SK-N-SH treated with all-trans-retinoic acid at 6 μM for 48 hours (cell line): ENCODE results near the gene FGGY.

Source experiments
- ARNTL ChIP-seq: fragments of 450-650 bp; formaldehyde crosslinking; IDR thresholded peaks from 2 replicates; pipeline ENCODE4 v1.5.0; 2020; ENCODE audit warnings: low read depth, mild to moderate bottlenecking, moderate library complexity, borderline replicate concordance
- CREB5 ChIP-seq: fragments of 250-450 bp; sonication (Bioruptor Pico); IDR thresholded peaks from 2 replicates; pipeline ENCODE4 v1.5.1; 2020; ENCODE audit warnings: low read depth, mild to moderate bottlenecking, moderate library complexity
- CSDC2 ChIP-seq: fragments of 250-450 bp; sonication (Bioruptor Pico); IDR thresholded peaks from 2 replicates; pipeline ENCODE4 v1.5.0; 2020; ENCODE audit warnings: mild to moderate bottlenecking, moderate library complexity
- GLIS3 ChIP-seq: fragments of 250-450 bp; sonication (Bioruptor Pico); IDR thresholded peaks from 2 replicates; pipeline ENCODE4 v1.5.0; 2020; ENCODE audit warnings: mild to moderate bottlenecking, moderate library complexity
- OSR1 ChIP-seq: fragments of 250-450 bp; sonication (Bioruptor Pico); IDR thresholded peaks from 2 replicates; pipeline ENCODE4 v1.8.0; 2022; ENCODE audit warnings: moderate library complexity, mild to moderate bottlenecking, inconsistent platforms
- PATZ1 ChIP-seq: fragments of 250-450 bp; sonication (Bioruptor Pico); IDR thresholded peaks from 2 replicates; pipeline ENCODE4 v1.8.0; 2020; ENCODE audit warnings: mild to moderate bottlenecking, moderate library complexity, borderline replicate concordance
- POU6F1 ChIP-seq: fragments of 250-450 bp; sonication (Bioruptor Pico); IDR thresholded peaks from 2 replicates; pipeline ENCODE4 v1.8.0; 2021; ENCODE audit warnings: low read depth, mild to moderate bottlenecking, moderate library complexity, borderline replicate concordance
- RARB ChIP-seq: fragments of 250-450 bp; sonication (Bioruptor Pico); IDR thresholded peaks from 2 replicates; pipeline ENCODE4 v1.8.0; 2021; ENCODE audit warnings: mild to moderate bottlenecking, moderate library complexity
- TOX ChIP-seq: fragments of 250-450 bp; sonication (Bioruptor Pico); IDR thresholded peaks from 2 replicates; pipeline ENCODE4 v1.8.0; 2021; ENCODE audit warnings: mild to moderate bottlenecking, moderate library complexity, borderline replicate concordance
- ZC3H10 ChIP-seq: fragments of 250-450 bp; sonication (Bioruptor Pico); IDR thresholded peaks from 2 replicates; pipeline ENCODE4 v1.5.1; 2021; ENCODE audit warnings: mild to moderate bottlenecking, moderate library complexity
- ZFP3 ChIP-seq: fragments of 250-450 bp; sonication (Bioruptor Pico); IDR thresholded peaks from 2 replicates; pipeline ENCODE4 v1.5.0; 2020; ENCODE audit warnings: mild to moderate bottlenecking, moderate library complexity
- ZFP30 ChIP-seq: fragments of 450-650 bp; formaldehyde crosslinking; IDR thresholded peaks from 2 replicates; pipeline ENCODE4 v1.5.0; 2022; ENCODE audit warnings: mild to moderate bottlenecking, moderate library complexity

- TF ChIP-seq PATZ1, result no peak
- no peak for TF ChIP-seq ZFP3
- no peak for TF ChIP-seq TOX (CRISPR knock-in tag)
- no peak for TF ChIP-seq CSDC2 (CRISPR knock-in tag)
- TF ChIP-seq ARNTL (CRISPR knock-in tag), result no peak
- TF ChIP-seq ZC3H10, result no peak
- TF ChIP-seq GLIS3, result no peak
- TF ChIP-seq RARB, result no peak
- no peak for TF ChIP-seq OSR1 (CRISPR knock-in tag)
- TF ChIP-seq ZFP30, result no peak
- TF ChIP-seq CREB5 (CRISPR knock-in tag), result no peak
- TF ChIP-seq POU6F1 (CRISPR knock-in tag), result no peak
Observed at GRCh38 chr1:59431566-59432294, 134.8 kb downstream of the FGGY start.
